ENCODE data around the gene LPP. TPM values are rescaled to one million over a fixed set of nuclear protein-coding genes. Genes with fewer than 3 reads are reported as not detected.

LPP gene
- total RNA-seq, 1 experiment from 2014 or later, result 54.0 TPM

- TF ChIP-seq, protein P1, sequence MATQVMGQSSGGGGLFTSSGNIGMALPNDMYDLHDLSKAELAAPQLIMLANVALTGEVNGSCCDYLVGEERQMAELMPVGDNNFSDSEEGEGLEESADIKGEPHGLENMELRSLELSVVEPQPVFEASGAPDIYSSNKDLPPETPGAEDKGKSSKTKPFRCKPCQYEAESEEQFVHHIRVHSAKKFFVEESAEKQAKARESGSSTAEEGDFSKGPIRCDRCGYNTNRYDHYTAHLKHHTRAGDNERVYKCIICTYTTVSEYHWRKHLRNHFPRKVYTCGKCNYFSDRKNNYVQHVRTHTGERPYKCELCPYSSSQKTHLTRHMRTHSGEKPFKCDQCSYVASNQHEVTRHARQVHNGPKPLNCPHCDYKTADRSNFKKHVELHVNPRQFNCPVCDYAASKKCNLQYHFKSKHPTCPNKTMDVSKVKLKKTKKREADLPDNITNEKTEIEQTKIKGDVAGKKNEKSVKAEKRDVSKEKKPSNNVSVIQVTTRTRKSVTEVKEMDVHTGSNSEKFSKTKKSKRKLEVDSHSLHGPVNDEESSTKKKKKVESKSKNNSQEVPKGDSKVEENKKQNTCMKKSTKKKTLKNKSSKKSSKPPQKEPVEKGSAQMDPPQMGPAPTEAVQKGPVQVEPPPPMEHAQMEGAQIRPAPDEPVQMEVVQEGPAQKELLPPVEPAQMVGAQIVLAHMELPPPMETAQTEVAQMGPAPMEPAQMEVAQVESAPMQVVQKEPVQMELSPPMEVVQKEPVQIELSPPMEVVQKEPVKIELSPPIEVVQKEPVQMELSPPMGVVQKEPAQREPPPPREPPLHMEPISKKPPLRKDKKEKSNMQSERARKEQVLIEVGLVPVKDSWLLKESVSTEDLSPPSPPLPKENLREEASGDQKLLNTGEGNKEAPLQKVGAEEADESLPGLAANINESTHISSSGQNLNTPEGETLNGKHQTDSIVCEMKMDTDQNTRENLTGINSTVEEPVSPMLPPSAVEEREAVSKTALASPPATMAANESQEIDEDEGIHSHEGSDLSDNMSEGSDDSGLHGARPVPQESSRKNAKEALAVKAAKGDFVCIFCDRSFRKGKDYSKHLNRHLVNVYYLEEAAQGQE (IDR thresholded peaks at IDR 0.05; ENCODE audit: low read depth), result no peak
- no peak for TF ChIP-seq SRF (IDR thresholded peaks at IDR 0.05; ENCODE audit: low read depth)
- no peak for TF ChIP-seq ZFX (IDR thresholded peaks at IDR 0.05)
- TF ChIP-seq ATF3 (IDR thresholded peaks at IDR 0.05), result no peak
- TF ChIP-seq EGR1 (IDR thresholded peaks at IDR 0.05; ENCODE audit: low read depth), result no peak
- no peak for TF ChIP-seq ZNF274 (IDR thresholded peaks at IDR 0.05; ENCODE audit: low read depth, low read length)
- TF ChIP-seq JUND (IDR thresholded peaks at IDR 0.05), result no peak
Measured at GRCh38 chr3:188320757-188321156, 166.8 kb downstream of the LPP start (continued).

GRCh38 chr3:188321258-188321657, 167.3 kb downstream of the LPP start:
- Histone ChIP-seq H3K27ac (ENCODE audit: low read depth, low read length) (no peak overlapping the region), H4K20me1 (ENCODE audit: insufficient read depth) (no peaks in the 10 kb centered on the region), H3K4me1 (ENCODE audit: control insufficient read depth in 1 of 2, insufficient read depth in 2 of 2, low read length in 2 of 2) (no peaks in the 10 kb centered on the region), H3K9me3 (ENCODE audit: control insufficient read depth in 1 of 2, insufficient read depth in 1 of 2, low read depth in 1 of 2, low read length in 2 of 2) (no peaks in the 10 kb centered on the region), H2AFZ (ENCODE audit: low read depth, low read length, poor library complexity, severe bottlenecking) (no peak overlapping the region), H3K9me2 (ENCODE audit: insufficient read depth) (no peaks in the 10 kb centered on the region), H3K9ac (ENCODE audit: low read length) (no peak overlapping the region), H3K36me3 (ENCODE audit: control insufficient read depth in 1 of 2, insufficient read depth in 2 of 2, low read length in 2 of 2) (no peaks in the 10 kb centered on the region), H3K27me3 (ENCODE audit: insufficient read depth, low read length) (no peaks in the 10 kb centered on the region), H3K4me3 (replicated peaks in 1 of 2; ENCODE audit: low read depth in 1 of 2, low read length in 2 of 2) (no peak overlapping the region), H3K4me2 (ENCODE audit: low read length) (no peak overlapping the region), H3K79me2 (ENCODE audit: insufficient read depth, low read length) (peaks cover 4% of the 10 kb centered on the region; the same call in 1 of the 2 replicates)
- ChIA-PET CTCF (no interaction called here), RAD21 (ENCODE audit: low non-redundant PET in 1 of 2, low total read pairs in 2 of 2, uncharacterized antibody in 2 of 2, unreplicated experiment in 2 of 2) (no interaction called here), POLR2A (no interaction called here)
- no peak for TF ChIP-seq EGR1 (IDR thresholded peaks at IDR 0.05; ENCODE audit: low read depth)
- TF ChIP-seq SP1 (IDR thresholded peaks at IDR 0.05; ENCODE audit: low read depth), result no peak
- no peak for TF ChIP-seq ATF3 (IDR thresholded peaks at IDR 0.05)
- BruUV-seq (replicated peaks), result no TSS peak
- ATAC-seq (no peak), DNase-seq (ENCODE audit: low read depth, low spot score) (no peak)
- intact Hi-C loops (cut with micrococcal nuclease), result no loop called here
